Fibroblast of mammary gland (primary cell): ENCODE measurements around the gene TACSTD2.

Experiments used
- DNase-seq: peaks from one replicate; pipeline ENCODE4 v3.0.0-alpha.2; 2010; ENCODE audit warnings: low read depth
- H3K4me3 ChIP-seq: 2 replicates; pipeline ENCODE4 v1.5.1; 2011; ENCODE audit warnings: low read depth, mild to moderate bottlenecking, low read length, moderate library complexity; ENCODE audit not compliant: control insufficient read depth
- TF ChIP-seq, protein P1 (sequence below): conservative IDR thresholded peaks from 2 replicates; pipeline ENCODE4 v1.5.1; 2011; ENCODE audit warnings: low read depth, low read length, inconsistent platforms; ENCODE audit not compliant: control insufficient read depth, insufficient read depth

The TACSTD2 gene

DNA sequence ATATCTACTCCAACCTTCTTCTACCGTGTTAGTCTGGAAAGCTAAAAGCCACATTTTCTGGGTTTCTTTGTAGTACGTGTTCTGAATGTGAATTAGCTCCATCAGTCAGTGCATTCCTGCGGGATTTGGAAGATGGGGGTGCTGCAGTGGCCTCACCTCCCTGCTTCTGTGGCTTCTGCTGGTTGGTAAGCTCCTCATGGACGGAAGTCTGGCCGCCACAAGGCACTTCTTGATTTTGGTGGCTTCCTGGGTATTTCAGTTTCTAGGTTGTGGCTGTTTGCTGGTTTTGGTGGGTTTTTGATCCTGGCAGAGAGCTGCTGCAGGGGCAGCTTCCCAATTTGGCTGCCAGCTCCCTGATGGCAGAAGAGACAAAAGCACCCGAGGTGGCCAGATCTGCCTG lies 20.9 kb upstream of the TACSTD2 start:
- DNase-seq = no peak
- TF ChIP-seq, protein P1, sequence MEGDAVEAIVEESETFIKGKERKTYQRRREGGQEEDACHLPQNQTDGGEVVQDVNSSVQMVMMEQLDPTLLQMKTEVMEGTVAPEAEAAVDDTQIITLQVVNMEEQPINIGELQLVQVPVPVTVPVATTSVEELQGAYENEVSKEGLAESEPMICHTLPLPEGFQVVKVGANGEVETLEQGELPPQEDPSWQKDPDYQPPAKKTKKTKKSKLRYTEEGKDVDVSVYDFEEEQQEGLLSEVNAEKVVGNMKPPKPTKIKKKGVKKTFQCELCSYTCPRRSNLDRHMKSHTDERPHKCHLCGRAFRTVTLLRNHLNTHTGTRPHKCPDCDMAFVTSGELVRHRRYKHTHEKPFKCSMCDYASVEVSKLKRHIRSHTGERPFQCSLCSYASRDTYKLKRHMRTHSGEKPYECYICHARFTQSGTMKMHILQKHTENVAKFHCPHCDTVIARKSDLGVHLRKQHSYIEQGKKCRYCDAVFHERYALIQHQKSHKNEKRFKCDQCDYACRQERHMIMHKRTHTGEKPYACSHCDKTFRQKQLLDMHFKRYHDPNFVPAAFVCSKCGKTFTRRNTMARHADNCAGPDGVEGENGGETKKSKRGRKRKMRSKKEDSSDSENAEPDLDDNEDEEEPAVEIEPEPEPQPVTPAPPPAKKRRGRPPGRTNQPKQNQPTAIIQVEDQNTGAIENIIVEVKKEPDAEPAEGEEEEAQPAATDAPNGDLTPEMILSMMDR = no peak
- H3K4me3 ChIP-seq = no peak overlapping the region

DNA sequence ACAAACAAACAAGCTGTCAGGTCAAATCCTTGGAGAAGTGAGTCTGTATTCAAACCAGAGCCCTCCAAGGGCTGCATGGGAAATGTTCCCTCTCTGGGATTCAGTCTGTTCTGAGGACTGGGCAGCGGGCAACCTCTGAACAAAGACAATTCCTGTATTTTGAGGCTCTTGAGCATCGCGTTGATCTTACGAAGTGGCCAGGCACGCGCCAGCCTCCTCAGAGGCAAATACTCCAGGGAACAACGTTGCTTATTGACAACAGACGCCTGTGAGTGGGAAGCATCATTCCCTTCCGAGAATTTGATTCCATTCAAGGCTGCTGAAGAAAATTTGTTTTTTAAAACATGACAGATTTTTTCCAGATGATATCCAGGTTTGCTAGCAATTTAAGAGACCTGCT lies 20.0 kb upstream of the TACSTD2 start:
- no peak overlapping the region for H3K4me3 ChIP-seq
- TF ChIP-seq, protein P1 = no peak
- DNase-seq = peak; percentile 60

DNA sequence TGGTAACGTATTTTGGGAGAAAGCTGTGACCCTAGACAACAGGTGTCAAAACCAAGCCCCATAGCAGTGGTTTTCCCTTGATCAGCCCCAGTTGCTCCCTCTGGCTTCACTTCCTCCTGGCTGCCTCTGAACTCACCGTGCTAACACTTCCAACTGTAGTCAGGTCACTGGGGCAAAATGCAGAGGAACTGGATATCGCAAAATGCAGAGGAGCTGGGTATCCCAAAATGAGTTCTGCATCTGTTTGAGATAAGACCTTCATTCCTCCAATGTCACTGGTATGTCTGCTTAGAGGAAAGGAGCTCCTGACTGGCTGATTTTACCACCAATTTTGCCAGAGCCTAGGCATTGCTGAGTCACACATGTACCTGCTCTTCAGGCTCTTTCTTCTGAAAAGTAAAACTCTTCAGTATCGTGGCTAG lies 19.6 kb upstream of the TACSTD2 start:
- TF ChIP-seq, protein P1 = no peak
- no peak for DNase-seq
- no peak overlapping the region for H3K4me3 ChIP-seq

DNA sequence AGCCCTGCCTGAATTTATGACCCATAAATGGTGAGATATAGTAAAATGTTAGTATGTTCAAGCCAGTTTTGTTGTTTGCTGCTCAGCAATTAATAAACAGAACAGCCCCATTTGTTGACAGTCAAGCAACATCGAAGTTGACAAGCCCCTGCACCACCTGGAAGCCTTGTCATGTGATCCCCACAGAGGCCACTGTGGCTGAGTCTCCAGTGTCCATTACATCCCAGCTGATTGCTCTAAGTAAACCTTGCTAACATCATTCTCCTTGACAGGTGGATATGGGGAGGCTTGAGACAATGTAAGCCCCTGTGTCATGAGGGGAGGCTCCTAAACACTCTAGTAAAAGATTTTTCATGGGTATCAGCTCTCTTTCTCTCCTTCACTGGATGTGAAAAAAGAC lies 17.5 kb upstream of the TACSTD2 start:
- TF ChIP-seq, protein P1 = no peak
- no peak for DNase-seq
- H3K4me3 ChIP-seq = no peak overlapping the region

DNA sequence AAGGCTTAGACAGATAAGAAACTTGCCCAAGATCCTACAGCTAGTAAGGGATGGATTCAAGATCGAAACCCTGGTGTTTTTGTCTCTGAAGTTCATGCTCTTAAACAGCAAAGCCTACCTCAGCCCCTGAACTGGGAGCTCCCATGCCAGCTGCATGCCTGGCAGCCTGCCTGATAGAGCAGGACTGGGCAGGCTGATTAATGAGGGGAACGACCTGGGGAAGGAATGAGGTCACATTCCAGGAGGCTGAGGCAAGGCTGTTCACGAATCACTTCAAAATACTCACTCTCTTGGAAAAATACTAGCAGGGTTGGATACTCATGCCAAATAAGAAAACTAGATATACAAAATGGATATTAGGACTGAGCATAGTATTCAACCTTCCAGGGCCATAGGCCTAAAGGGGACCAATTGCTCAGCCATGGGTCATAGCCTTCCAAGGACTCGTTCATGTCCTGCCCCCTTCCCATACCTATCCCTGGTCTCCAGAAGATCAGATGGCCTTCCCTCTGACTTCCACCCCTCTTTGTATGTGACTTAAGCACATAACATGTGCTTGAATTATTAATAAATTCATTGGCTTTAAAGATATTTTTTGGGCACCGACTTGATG lies 15.6 kb upstream of the TACSTD2 start:
- H3K4me3 ChIP-seq = no peak overlapping the region
- TF ChIP-seq, protein P1 = no peak
- DNase-seq = peak; percentile 83

DNA sequence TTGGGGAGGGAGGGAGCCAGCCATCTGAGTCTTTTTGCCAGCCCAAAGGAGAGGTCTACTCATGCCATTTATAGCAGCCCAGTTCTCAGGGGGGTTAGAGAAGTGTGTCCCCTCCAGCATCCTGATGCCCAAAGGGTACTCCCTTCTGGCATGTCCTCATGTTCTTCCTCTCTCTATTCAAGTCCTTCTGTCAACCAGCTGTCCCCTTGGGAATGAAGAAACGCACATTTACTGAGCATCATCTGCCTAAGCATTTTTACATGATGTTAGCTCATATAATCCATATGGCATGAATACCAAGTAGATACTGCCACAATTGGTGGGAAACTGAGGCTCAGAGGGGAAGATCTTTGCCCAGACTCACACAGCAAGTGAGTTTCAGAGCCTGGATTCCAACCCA lies 14.8 kb upstream of the TACSTD2 start:
- no peak overlapping the region for H3K4me3 ChIP-seq
- no peak for DNase-seq
- TF ChIP-seq, protein P1 = no peak

DNA sequence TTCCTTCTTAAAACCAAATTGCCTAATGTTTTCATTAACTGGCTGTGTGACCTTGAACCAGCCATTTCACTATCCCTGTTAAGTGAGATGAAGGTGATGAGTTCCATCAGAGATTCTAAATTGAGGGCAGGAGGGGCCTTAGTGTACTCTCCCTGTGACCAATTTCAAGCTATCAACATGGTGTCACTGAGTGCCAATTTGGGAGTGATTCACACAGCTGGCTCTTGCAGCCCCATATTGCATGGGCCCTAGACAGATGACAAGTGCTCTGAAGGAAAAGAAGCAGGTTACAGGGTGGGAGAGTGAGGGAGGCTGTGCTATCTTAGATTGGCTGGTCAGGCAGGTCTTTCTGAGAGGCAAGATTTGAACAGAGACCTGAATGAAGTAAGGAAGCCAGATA lies 13.0 kb upstream of the TACSTD2 start:
- TF ChIP-seq, protein P1 = no peak
- no peak for DNase-seq

More for the DNA sequence above, 13.0 kb upstream of the TACSTD2 start:
- no peak overlapping the region for H3K4me3 ChIP-seq
